IMR-90 (cell line): ENCODE measurements around the gene BRF1. TPM values are rescaled to one million over a fixed set of nuclear protein-coding genes. Genes with fewer than 3 reads are reported as not detected.
A peak's percentile ranks its signal among the peaks of the same experiment; 100 is the strongest.

Source experiments
- ATAC-seq: fragments of 200-7000 bp; cut with Tn5 transposase; 2 replicates; pipeline ENCODE4 v1.9.1; 2020; ENCODE audit warnings: low read depth, mild to moderate bottlenecking, moderate library complexity
- BruUV-seq: library from RNA; stranded (reverse); fragments of 400-500 nt; replicated peaks from 2 replicates; lab custom pipeline; 2021; lab: Mats Ljungman, UMichigan
- CTCF ChIA-PET: fragments of 300-600 bp; formaldehyde crosslinking; extraction: SDS; loops from one replicate; lab custom pipeline; 2021; ENCODE audit warnings: antibody characterized with exemption; lab: Yijun Ruan, JAX
- POLR2A ChIA-PET: fragments of 300-600 bp; sonication (Branson Sonifier 250); formaldehyde crosslinking; loops from one replicate; lab custom pipeline; 2022; ENCODE audit warnings: antibody characterized with exemption; ENCODE audit not compliant: unreplicated experiment; lab: Charles Lee
- DNase-seq: peaks from one replicate; pipeline ENCODE4 v3.0.0; 2013
- H2AFZ ChIP-seq: replicated peaks from 2 replicates; pipeline ENCODE3; 2013; ENCODE audit warnings: low read length, mild to moderate bottlenecking; ENCODE audit not compliant: poor library complexity
- H2AK5ac ChIP-seq: 2 replicates; pipeline ENCODE4 v1.6.1; 2013; ENCODE audit warnings: low read depth, low read length, inconsistent platforms
- H2AK9ac ChIP-seq: replicated peaks from 2 replicates; pipeline ENCODE3; 2013; ENCODE audit warnings: mild to moderate bottlenecking, low read depth, low read length, moderate library complexity; ENCODE audit not compliant: poor library complexity
- H2BK120ac ChIP-seq: 2 replicates; pipeline ENCODE4 v1.6.1; 2013; ENCODE audit warnings: low read depth, low read length, inconsistent platforms
- H2BK15ac ChIP-seq: 3 replicates; pipeline ENCODE4 v1.6.1; 2013; ENCODE audit warnings: low read depth, low read length, inconsistent platforms
- H2BK20ac ChIP-seq: 2 replicates; pipeline ENCODE4 v1.6.1; 2013; ENCODE audit warnings: low read depth, mild to moderate bottlenecking, inconsistent platforms, low read length, moderate library complexity
- H2BK5ac ChIP-seq: 2 replicates; pipeline ENCODE4 v1.6.1; 2013; ENCODE audit warnings: mild to moderate bottlenecking, low read depth, low read length, inconsistent platforms; ENCODE audit not compliant: poor library complexity, severe bottlenecking
- H3K14ac ChIP-seq: replicated peaks from 2 replicates; pipeline ENCODE4 v1.6.1; 2013; ENCODE audit warnings: low read depth, low read length, inconsistent platforms
- H3K18ac ChIP-seq: 2 replicates; pipeline ENCODE4 v1.6.1; 2013; ENCODE audit warnings: low read depth, low read length, control low read depth
- H3K23ac ChIP-seq: 2 replicates; pipeline ENCODE4 v1.6.1; 2013; ENCODE audit warnings: low read depth, low read length, inconsistent platforms
- H3K27ac ChIP-seq: 2 replicates; pipeline ENCODE4 v1.5.1; 2013; ENCODE audit warnings: mild to moderate bottlenecking, control low read depth, low read length; ENCODE audit not compliant: insufficient read depth
- H3K27me3 ChIP-seq: 2 replicates; pipeline ENCODE4 v1.6.1; 2013; ENCODE audit warnings: low read length; ENCODE audit not compliant: control insufficient read depth, insufficient read depth
- H3K36me3 ChIP-seq: 2 replicates; pipeline ENCODE4 v1.6.1; 2013; ENCODE audit warnings: low read length, mixed read lengths; ENCODE audit not compliant: control insufficient read depth, insufficient read depth
- H3K4ac ChIP-seq: 2 replicates; pipeline ENCODE4 v1.6.1; 2013; ENCODE audit warnings: low read depth, low read length, inconsistent platforms
- H3K4me1 ChIP-seq: 2 replicates; pipeline ENCODE4 v1.6.1; 2013; ENCODE audit warnings: low read length, mixed read lengths; ENCODE audit not compliant: control insufficient read depth, insufficient read depth
- H3K4me2 ChIP-seq: 2 replicates; pipeline ENCODE4 v1.6.1; 2013; ENCODE audit warnings: low read depth, mild to moderate bottlenecking, control low read depth, low read length, moderate library complexity
- H3K4me3 ChIP-seq: 2 replicates; pipeline ENCODE4 v1.5.1; 2013; ENCODE audit warnings: low read depth, mild to moderate bottlenecking, control low read depth, low read length, moderate library complexity; ENCODE audit not compliant: insufficient read depth
- H3K56ac ChIP-seq: 2 replicates; pipeline ENCODE4 v1.6.1; 2013; ENCODE audit warnings: low read length, inconsistent platforms; ENCODE audit not compliant: insufficient read depth; ENCODE audit errors: extremely low read depth
- H3K79me1 ChIP-seq, 2 experiments: 2 replicates each; pipeline ENCODE4 v1.6.1; 2013; ENCODE audit warnings: low read length in 2 of 2, inconsistent platforms in 1 of 2, low read depth in 1 of 2
- H3K9ac ChIP-seq: 2 replicates; pipeline ENCODE4 v1.6.1; 2013; ENCODE audit warnings: low read depth, low read length, control low read depth
- H3K9me1 ChIP-seq: 2 replicates; pipeline ENCODE4 v1.6.1; 2013; ENCODE audit warnings: low read length, inconsistent platforms; ENCODE audit not compliant: insufficient read depth
- H3K9me3 ChIP-seq: 2 replicates; pipeline ENCODE4 v1.6.1; 2013; ENCODE audit warnings: low read length; ENCODE audit not compliant: control insufficient read depth, insufficient read depth
- H4K20me1 ChIP-seq: 2 replicates; pipeline ENCODE4 v1.6.1; 2013; ENCODE audit warnings: low read length, inconsistent platforms; ENCODE audit not compliant: insufficient read depth
- H4K5ac ChIP-seq: 2 replicates; pipeline ENCODE4 v1.6.1; 2013; ENCODE audit warnings: mild to moderate bottlenecking, low read depth, low read length, control low read depth
- H4K8ac ChIP-seq, 2 experiments: 2 replicates each; pipeline ENCODE4 v1.6.1; 2013; ENCODE audit warnings: low read depth in 2 of 2, low read length in 2 of 2, control low read depth in 1 of 2, inconsistent platforms in 1 of 2
- H4K91ac ChIP-seq: 2 replicates; pipeline ENCODE4 v1.6.1; 2013; ENCODE audit warnings: low read depth, low read length, inconsistent platforms; ENCODE audit not compliant: insufficient read depth
- CHD1 ChIP-seq: IDR thresholded peaks from 2 replicates; pipeline ENCODE4 v1.6.1; 2012; ENCODE audit warnings: low read depth, low read length, improper control_type of control experiment
- ELK1 ChIP-seq: fragments of 150-350 bp; IDR thresholded peaks from 2 replicates; pipeline ENCODE4 v1.6.1; 2016; ENCODE audit warnings: low read depth, mild to moderate bottlenecking, low read length, moderate library complexity, borderline replicate concordance
- FOS ChIP-seq: fragments of 150-350 bp; IDR thresholded peaks from 2 replicates; pipeline ENCODE4 v1.6.1; 2016; ENCODE audit warnings: low read depth, low read length
- MAFK ChIP-seq: IDR thresholded peaks from 2 replicates; pipeline ENCODE4 v1.6.1; 2012; ENCODE audit warnings: low read depth, low read length, improper control_type of control experiment
- MAZ ChIP-seq: IDR thresholded peaks from 2 replicates; pipeline ENCODE4 v1.6.1; 2012; ENCODE audit warnings: low read depth, mild to moderate bottlenecking, low read length, improper control_type of control experiment, moderate library complexity, borderline replicate concordance
- NFE2L2 ChIP-seq: fragments of 150-350 bp; IDR thresholded peaks from 2 replicates; pipeline ENCODE4 v1.6.1; 2016; ENCODE audit warnings: low read depth, mild to moderate bottlenecking, low read length
- RAD21 ChIP-seq: IDR thresholded peaks from 2 replicates; pipeline ENCODE4 v1.6.1; 2012; ENCODE audit warnings: low read length, improper control_type of control experiment
- WGBS, 2 experiments: methylation state at CpG; one replicate each; pipeline versions ENCODE4 v1.1.5 to v1.1.7; 2013; ENCODE audit warnings: missing lambda C conversion rate in 2 of 2; ENCODE audit not compliant: insufficient read length in 1 of 2; ENCODE audit errors: extremely low coverage in 2 of 2; 5-methylcytosine and 5-hydroxymethylcytosine counted together
- dilution Hi-C: fragments of 300-500 bp; cut with HindIII; formaldehyde crosslinking; loops from one replicate; pipeline ENCODE4 v1.14.3; 2018; ENCODE audit warnings: low sequenced_read_pairs; ENCODE audit not compliant: unreplicated experiment
- in situ Hi-C: fragments of 300-500 bp; cut with MboI; formaldehyde crosslinking; loops from 3 replicates; pipeline ENCODE4 v1.14.3; 2019; ENCODE audit warnings: low sequenced_read_pairs, inconsistent platforms, mixed read lengths
- intact Hi-C: fragments of 100-400 bp; cut with micrococcal nuclease; formaldehyde crosslinking; loops from 2 replicates; pipeline ENCODE4 v1.10.0; 2022
- polyA plus RNA-seq, 3 experiments: library from polyadenylated mRNA; depleted of rRNA; stranded (reverse); fragments of >200 nt; gene quantifications; 2 replicates each; pipeline ENCODE4 v1.2.3, GENCODE V29; 2012; ENCODE audit warnings: low replicate concordance in 1 of 3
- total RNA-seq: library from RNA; depleted of rRNA; stranded (reverse); fragments of >200 nt; gene quantifications from 2 replicates; pipeline ENCODE4 v1.2.3, GENCODE V29; 2012
- TF ChIP-seq, protein P1 (sequence below): fragments of 150-350 bp; IDR thresholded peaks from 2 replicates; pipeline ENCODE4 v1.6.1; 2017; ENCODE audit warnings: mild to moderate bottlenecking, antibody characterized with exemption, low read length, low read depth

The BRF1 gene
- total and polyA plus RNA-seq, 2 of the 4 experiments (the other 2 are of a cell fraction) = 12.4 to 16.7 TPM

- dilution Hi-C loops (no loop called here), in situ Hi-C loops (no loop called here), intact Hi-C loops (no loop called here)
- H4K8ac ChIP-seq = peak overlapping the region; percentile 25 to 73; a peak in 2 of 4 replicates
- peak; percentile 7 for ATAC-seq
- no peak overlapping the region for H2BK5ac ChIP-seq
- no peak overlapping the region for H3K18ac ChIP-seq
- no peak for DNase-seq
- peak overlapping the region; percentile 29; the same call in 1 of the 2 replicates for H3K14ac ChIP-seq
- H3K4me1 ChIP-seq = peaks cover 7% of the 10 kb centered on the region; the same call in 1 of the 2 replicates
- peaks cover 38% of the 10 kb centered on the region for H3K36me3 ChIP-seq
- no peaks in the 10 kb centered on the region for H3K27me3 ChIP-seq
- BruUV-seq = no TSS peak
- no peak overlapping the region; the same call in 1 of the 2 replicates for H3K23ac ChIP-seq
- H3K9me3 ChIP-seq = no peaks in the 10 kb centered on the region
- H2AK9ac ChIP-seq = peak overlapping the region; percentile 73
- CTCF ChIA-PET = interaction anchor here (0.5 kb wide), 1 partner anchor 427 kb away, joined by 3 read pairs; no protein-coding TSS in a partner anchor
- H3K9ac ChIP-seq = peak overlapping the region; percentile 80
- peaks cover 15% of the 10 kb centered on the region; the same call in 1 of the 2 replicates for H3K9me1 ChIP-seq
- H2BK120ac ChIP-seq = no peak overlapping the region
- H3K27ac ChIP-seq = peak overlapping the region; percentile 61
- WGBS, 2 experiments = 63% methylated on average over 19 of the region's 42 CpGs; no CpG with 5 or more reads in 1 of the 2 experiments
- peaks cover 47 to 71% of the 10 kb centered on the region in 2 experiments for H3K79me1 ChIP-seq
- H3K4me3 ChIP-seq = peak overlapping the region; percentile 89
- H2BK15ac ChIP-seq = no peak overlapping the region
- H4K91ac ChIP-seq = no peak overlapping the region
- H4K5ac ChIP-seq = peak overlapping the region; percentile 39; the same call in 1 of the 2 replicates
- H3K4ac ChIP-seq = peak overlapping the region; percentile 34
- peak overlapping the region; percentile 96 for H3K4me2 ChIP-seq
- peak overlapping the region; percentile 8; the same call in 1 of the 2 replicates for H3K56ac ChIP-seq
- H2BK20ac ChIP-seq = no peak overlapping the region
- POLR2A ChIA-PET = no interaction called here
- peak overlapping the region; percentile 90 for H2AFZ ChIP-seq
- H2AK5ac ChIP-seq = peak overlapping the region; percentile 20; the same call in 1 of the 2 replicates
- TF ChIP-seq FOS (no peak), MAZ (no peak), CHD1 (no peak), RAD21 (no peak), NFE2L2 (no peak), MAFK (no peak), ELK1 (no peak)
- TF ChIP-seq, protein P1, sequence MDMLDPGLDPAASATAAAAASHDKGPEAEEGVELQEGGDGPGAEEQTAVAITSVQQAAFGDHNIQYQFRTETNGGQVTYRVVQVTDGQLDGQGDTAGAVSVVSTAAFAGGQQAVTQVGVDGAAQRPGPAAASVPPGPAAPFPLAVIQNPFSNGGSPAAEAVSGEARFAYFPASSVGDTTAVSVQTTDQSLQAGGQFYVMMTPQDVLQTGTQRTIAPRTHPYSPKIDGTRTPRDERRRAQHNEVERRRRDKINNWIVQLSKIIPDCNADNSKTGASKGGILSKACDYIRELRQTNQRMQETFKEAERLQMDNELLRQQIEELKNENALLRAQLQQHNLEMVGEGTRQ = no peak
- H4K20me1 ChIP-seq = peaks cover 10% of the 10 kb centered on the region
Measured at GRCh38 chr14:105247715-105248367, 53.0 kb downstream of the BRF1 start.
